Activated CD4-positive, alpha-beta T cell treated with anti-CD3 and anti-CD28 coated beads, Interleukin-2, amount 10 ng/mL, durations not matched to agents 24 days and 14 days (primary cell): Measurements from ENCODE around the gene KCMF1. TPM values are rescaled to one million over a fixed set of nuclear protein-coding genes. Genes with fewer than 3 reads are reported as not detected.

Source experiments
- total RNA-seq: library from RNA; stranded (reverse); gene quantifications from 2 replicates; pipeline ENCODE4 v1.2.3, GENCODE V29; 2022

Gene KCMF1
- total RNA-seq, 1 donor from 2014 or later, result 101 TPM

Other genes starting within 250 kb of the KCMF1 start
- 56.3 and 59.6 TPM in 2 replicates for gene TRABD2A, start 90.1 kb upstream of the KCMF1 start, total RNA-seq
- 2,196 and 2,218 TPM in 2 replicates for gene TMSB10, start 65.5 kb upstream of the KCMF1 start, total RNA-seq
- 0.19 TPM in 1 of 2 replicates, not detected in the other for gene TCF7L1, start 162.2 kb downstream of the KCMF1 start, total RNA-seq